A549 (cell line): Measurements from ENCODE around the gene TNRC18. TPM values are rescaled to one million over a fixed set of nuclear protein-coding genes. Genes with fewer than 3 reads are reported as not detected.

Experiments used
- ATAC-seq, 2 experiments: fragments of 200-7000 bp in 1 of 2; fragments of >200 bp in 1 of 2; cut with Nextera tagmentation in 1 of 2; cut with Tn5 transposase in 1 of 2; 3 replicates each; pipeline versions ENCODE4 v1.8.0 to v1.9.1; 2018 to 2020; ENCODE audit warnings: mild to moderate bottlenecking in 1 of 2, moderate library complexity in 1 of 2
- CTCF ChIA-PET: fragments of 300-600 bp; sonication (Branson Sonifier 250); formaldehyde crosslinking; extraction: SDS; loops from one replicate; lab custom pipeline; 2021; ENCODE audit warnings: antibody characterized with exemption, inconsistent platforms; lab: Yijun Ruan, JAX
- POLR2A ChIA-PET: fragments of 350-600 bp; formaldehyde crosslinking; extraction: SDS; loops from one replicate; lab custom pipeline; 2021; ENCODE audit warnings: antibody characterized with exemption, inconsistent platforms; lab: Yijun Ruan, JAX
- DNase-seq, 2 experiments: peaks; one replicate each; pipeline versions ENCODE4 v3.0.0 to v3.0.0-alpha.2; 2011 to 2016; ENCODE audit warnings: low read depth in 1 of 2, low spot score in 1 of 2
- FAIRE-seq: peaks from 2 replicates; lab custom pipeline; 2011; peaks lifted over from hg19 to GRCh38; lab: Jason Lieb, UNC
- H3K27ac ChIP-seq, 2 experiments: fragments of >200 bp; sonication (Bioruptor Twin); formaldehyde crosslinking; 3 replicates each; pipeline ENCODE4 v1.5.1; 2016 to 2017
- H3K4me1 ChIP-seq: fragments of >200 bp; sonication (Bioruptor Twin); formaldehyde crosslinking; 3 replicates; pipeline ENCODE4 v1.6.1; 2016
- H3K4me2 ChIP-seq: fragments of >200 bp; sonication (Bioruptor Twin); formaldehyde crosslinking; 3 replicates; pipeline ENCODE4 v1.6.1; 2016
- H3K4me3 ChIP-seq: fragments of >200 bp; sonication (Bioruptor Twin); formaldehyde crosslinking; 3 replicates; pipeline ENCODE4 v1.5.1; 2016
- H3K9me3 ChIP-seq: fragments of >200 bp; sonication (Bioruptor Twin); formaldehyde crosslinking; 3 replicates; pipeline ENCODE4 v1.6.1; 2016
- CBX8 ChIP-seq: fragments of 200-600 bp; sonication (generic); IDR thresholded peaks from 2 replicates; pipeline ENCODE4 v1.6.1; 2016
- CHD4 ChIP-seq: fragments of 200-600 bp; sonication (generic); IDR thresholded peaks from 2 replicates; pipeline ENCODE4 v1.6.1; 2016; ENCODE audit warnings: antibody characterized with exemption, mild to moderate bottlenecking, borderline replicate concordance
- EP300 ChIP-seq, 2 experiments: fragments of >200 bp; sonication (Bioruptor Twin); formaldehyde crosslinking; IDR thresholded peaks; 2 replicates in 1 of 2; 3 replicates in 1 of 2; pipeline ENCODE4 v1.6.1; 2016 to 2017
- FOSB ChIP-seq: fragments of 250-450 bp; sonication (Bioruptor Pico); IDR thresholded peaks from 2 replicates; pipeline ENCODE4 v1.5.0; 2020; ENCODE audit warnings: mild to moderate bottlenecking, moderate library complexity
- FOXS1 ChIP-seq: fragments of 250-450 bp; sonication (Bioruptor Pico); IDR thresholded peaks from 2 replicates; pipeline ENCODE4 v1.5.0; 2020; ENCODE audit warnings: mild to moderate bottlenecking, moderate library complexity
- HEYL ChIP-seq: fragments of 250-450 bp; sonication (Bioruptor Pico); IDR thresholded peaks from 2 replicates; pipeline ENCODE4 v1.8.0; 2021; ENCODE audit warnings: mild to moderate bottlenecking, moderate library complexity
- HOXB5 ChIP-seq: fragments of 250-450 bp; sonication (Bioruptor Pico); IDR thresholded peaks from 2 replicates; pipeline ENCODE4 v1.5.0; 2020; ENCODE audit warnings: mild to moderate bottlenecking, moderate library complexity
- JUN ChIP-seq, 2 experiments: fragments of >200 bp; sonication (Bioruptor Twin); formaldehyde crosslinking; IDR thresholded peaks; 2 replicates in 1 of 2; 3 replicates in 1 of 2; pipeline ENCODE4 v1.6.1; 2016 to 2017
- KDM1A ChIP-seq: fragments of 200-600 bp; sonication (generic); IDR thresholded peaks from 2 replicates; pipeline ENCODE4 v1.6.1; 2016; ENCODE audit warnings: low read depth, mild to moderate bottlenecking
- MAZ ChIP-seq: fragments of 150-350 bp; IDR thresholded peaks from 2 replicates; pipeline ENCODE4 v1.6.1; 2014; ENCODE audit warnings: antibody characterized with exemption, low read depth, low read length, borderline replicate concordance
- MYC ChIP-seq: IDR thresholded peaks from 2 replicates; pipeline ENCODE4 v1.6.1; 2012; ENCODE audit warnings: mild to moderate bottlenecking, inconsistent platforms, low read length, improper control_type of control experiment, borderline replicate concordance
- NFE2L2 ChIP-seq: fragments of 150-350 bp; conservative IDR thresholded peaks from 2 replicates; pipeline ENCODE4 v1.6.1; 2014; ENCODE audit warnings: low read length
- NPAS2 ChIP-seq: fragments of 250-450 bp; sonication (Bioruptor Pico); IDR thresholded peaks from 2 replicates; pipeline ENCODE4 v1.8.0; 2022; ENCODE audit warnings: mild to moderate bottlenecking, moderate library complexity, borderline replicate concordance
- RAD21 ChIP-seq, 2 experiments: fragments of >200 bp in 1 of 2; sonication (Bioruptor Twin) in 1 of 2; formaldehyde crosslinking in 1 of 2; IDR thresholded peaks in 1 of 2; conservative IDR thresholded peaks in 1 of 2; 2 replicates in 1 of 2; 3 replicates in 1 of 2; pipeline ENCODE4 v1.6.1; 2012 to 2018; ENCODE audit warnings: inconsistent platforms in 1 of 2
- RNF2 ChIP-seq: fragments of 200-600 bp; sonication (generic); IDR thresholded peaks from 2 replicates; pipeline ENCODE4 v1.6.1; 2016; ENCODE audit warnings: low read depth, mild to moderate bottlenecking, antibody characterized with exemption, moderate library complexity, borderline replicate concordance
- TFCP2L1 ChIP-seq: fragments of 250-450 bp; sonication (Bioruptor Pico); IDR thresholded peaks from 2 replicates; pipeline ENCODE4 v1.5.0; 2021; ENCODE audit warnings: mild to moderate bottlenecking
- ZFP36 ChIP-seq: fragments of 450-650 bp; IDR thresholded peaks from 2 replicates; pipeline ENCODE4 v1.6.1; 2014; ENCODE audit warnings: borderline replicate concordance; ENCODE audit not compliant: partially characterized antibody
- ZNF302 ChIP-seq: fragments of 250-450 bp; sonication (Bioruptor Pico); IDR thresholded peaks from 2 replicates; pipeline ENCODE4 v1.9.0; 2021; ENCODE audit warnings: inconsistent platforms, mild to moderate bottlenecking, moderate library complexity
- WGBS: methylation state at CpG from one replicate; pipeline ENCODE4 v1.1.6; 2017; ENCODE audit errors: missing lambda C conversion rate; 5-methylcytosine and 5-hydroxymethylcytosine counted together
- polyA plus RNA-seq, 4 experiments: library from polyadenylated mRNA; depleted of rRNA in 3 of 4; stranded (reverse); fragments of >200 nt; fragmentation: RNase III in 1 of 4; extraction: RNeasy Plus Mini Kit Qiagen cat#74134 plus additional on column Dnase treatment in 1 of 4; gene quantifications; 2 replicates in 3 of 4; 3 replicates in 1 of 4; pipeline ENCODE4 v1.2.3, GENCODE V29; 2011 to 2017
- TF ChIP-seq, protein P1 (sequence below): IDR thresholded peaks from 2 replicates; pipeline ENCODE4 v1.6.1; 2012
- TF ChIP-seq, protein P2 (sequence below): fragments of >200 bp; sonication (Bioruptor Twin); formaldehyde crosslinking; IDR thresholded peaks from 3 replicates; pipeline ENCODE4 v1.6.1; 2016
- TF ChIP-seq, protein P3 (sequence below): fragments of >200 bp; sonication (Bioruptor Twin); formaldehyde crosslinking; IDR thresholded peaks from 3 replicates; pipeline ENCODE4 v1.5.1; 2016
- TF ChIP-seq, protein P4 (sequence below): fragments of 250-450 bp; sonication (Bioruptor Pico); IDR thresholded peaks from 2 replicates; pipeline ENCODE4 v1.5.0; 2021; ENCODE audit warnings: mild to moderate bottlenecking, moderate library complexity, borderline replicate concordance
- TF ChIP-seq, protein P5 (sequence below): fragments of 250-450 bp; sonication (Bioruptor Pico); IDR thresholded peaks from 2 replicates; pipeline ENCODE4 v1.5.0; 2020; ENCODE audit warnings: low read depth, mild to moderate bottlenecking, moderate library complexity

Gene TNRC18
- polyA plus RNA-seq, 2 of the 4 experiments (the other 2 are of a cell fraction): 15.5 to 39.9 TPM

DNA sequence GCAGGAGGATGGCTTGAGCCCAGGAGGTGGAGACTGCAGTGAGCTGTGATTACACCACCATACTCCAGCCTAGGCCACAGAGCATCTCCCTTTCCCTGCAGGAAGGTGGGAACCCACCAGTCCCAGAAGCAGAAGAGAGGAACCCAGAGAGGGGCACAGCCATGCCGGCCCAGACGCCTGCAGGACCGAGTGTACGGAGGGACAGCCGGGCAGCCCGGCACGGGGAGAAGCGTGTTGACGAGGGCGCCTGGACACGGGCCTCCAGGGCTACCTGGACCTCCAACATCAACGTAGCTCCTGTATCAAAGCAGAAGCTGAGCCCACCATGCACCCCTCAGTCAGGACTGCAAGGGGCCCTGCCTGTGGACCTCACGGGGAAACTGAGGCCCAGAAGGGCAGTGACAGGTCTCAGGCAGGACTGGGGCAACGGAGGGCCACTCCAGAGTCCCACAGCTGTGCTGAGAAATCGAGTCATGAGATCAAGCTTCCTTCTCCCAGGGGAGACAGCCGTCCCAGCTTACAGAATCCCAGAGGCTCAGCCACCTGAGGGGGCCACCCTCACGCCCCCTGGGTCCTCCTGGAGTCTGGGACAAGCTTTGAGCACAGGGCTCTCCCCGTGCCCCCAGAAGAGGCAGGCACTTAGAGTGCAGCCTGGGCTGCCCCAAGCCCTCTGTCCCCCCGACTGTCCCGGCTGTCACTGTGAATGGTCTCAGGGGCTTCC lies 43.1 kb downstream of the TNRC18 start:
- DNase-seq (no peak), FAIRE-seq (no peak), ATAC-seq (no peak)
- 93% methylated on average over 19 of the region's 20 CpGs for WGBS
- Histone ChIP-seq H3K27ac (no peak overlapping the region), H3K4me3 (no peak overlapping the region), H3K4me2 (no peak overlapping the region), H3K4me1 (peaks cover 6% of the 10 kb centered on the region; the same call in 1 of the 3 replicates), H3K9me3 (no peaks in the 10 kb centered on the region)
- no peak for TF ChIP-seq JUN (IDR thresholded peaks at IDR 0.05)
- no peak for TF ChIP-seq TFCP2L1 (CRISPR knock-in tag)
- TF ChIP-seq, protein P1, sequence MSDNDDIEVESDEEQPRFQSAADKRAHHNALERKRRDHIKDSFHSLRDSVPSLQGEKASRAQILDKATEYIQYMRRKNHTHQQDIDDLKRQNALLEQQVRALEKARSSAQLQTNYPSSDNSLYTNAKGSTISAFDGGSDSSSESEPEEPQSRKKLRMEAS: no peak
- no peak for TF ChIP-seq ZNF302 (CRISPR knock-in tag)
- TF ChIP-seq FOXS1 (CRISPR knock-in tag): no peak
- no peak for TF ChIP-seq RAD21 (conservative IDR thresholded peaks at IDR 0.05 in 1 of 2, IDR thresholded peaks at IDR 0.05 in 1 of 2)
- TF ChIP-seq EP300 (IDR thresholded peaks at IDR 0.05): no peak
- TF ChIP-seq HEYL (CRISPR knock-in tag): no peak
- TF ChIP-seq RNF2: no peak
- no peak for TF ChIP-seq ZFP36
- CTCF ChIA-PET: interaction anchor here (0.9 to 1.9 kb wide), 6 partner anchors 10 to 114 kb away, joined by 3 to 10 read pairs (median 4); no protein-coding TSS in a partner anchor
- POLR2A ChIA-PET: no interaction called here

DNA sequence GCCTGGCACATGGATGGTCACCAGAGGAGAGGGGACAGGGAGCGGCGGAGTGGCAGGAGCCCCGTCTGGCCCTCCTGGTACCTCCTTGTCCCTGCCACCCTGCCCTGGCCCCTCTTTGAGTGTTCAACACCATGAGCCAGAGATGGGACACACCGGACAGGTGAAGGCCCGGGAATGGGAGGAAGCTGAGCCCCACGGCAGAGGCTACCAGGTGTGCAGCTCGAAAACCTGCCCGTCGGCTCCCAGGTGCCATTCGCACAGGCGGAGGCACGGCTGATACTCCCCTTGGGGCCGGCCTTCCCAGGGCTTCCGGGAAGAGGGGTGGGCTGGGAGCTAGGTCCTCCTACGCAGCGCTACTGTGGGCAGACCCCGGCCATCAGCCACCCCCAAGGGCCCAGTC lies 44.1 kb downstream of the TNRC18 start:
- no peak overlapping the region for H3K4me2 ChIP-seq
- ChIA-PET POLR2A (no interaction called here), CTCF (interaction anchor here (0.9 to 1.9 kb wide), 6 partner anchors 9 to 115 kb away, joined by 3 to 10 read pairs (median 4); no protein-coding TSS in a partner anchor)
- peaks cover 6% of the 10 kb centered on the region; the same call in 1 of the 3 replicates for H3K4me1 ChIP-seq
- ATAC-seq: no peak
- TF ChIP-seq, protein P2, sequence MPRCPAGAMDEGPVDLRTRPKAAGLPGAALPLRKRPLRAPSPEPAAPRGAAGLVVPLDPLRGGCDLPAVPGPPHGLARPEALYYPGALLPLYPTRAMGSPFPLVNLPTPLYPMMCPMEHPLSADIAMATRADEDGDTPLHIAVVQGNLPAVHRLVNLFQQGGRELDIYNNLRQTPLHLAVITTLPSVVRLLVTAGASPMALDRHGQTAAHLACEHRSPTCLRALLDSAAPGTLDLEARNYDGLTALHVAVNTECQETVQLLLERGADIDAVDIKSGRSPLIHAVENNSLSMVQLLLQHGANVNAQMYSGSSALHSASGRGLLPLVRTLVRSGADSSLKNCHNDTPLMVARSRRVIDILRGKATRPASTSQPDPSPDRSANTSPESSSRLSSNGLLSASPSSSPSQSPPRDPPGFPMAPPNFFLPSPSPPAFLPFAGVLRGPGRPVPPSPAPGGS: no peak
- TF ChIP-seq NFE2L2 (no peak), FOSB (CRISPR knock-in tag) (no peak), ZNF302 (CRISPR knock-in tag) (no peak)
- 95% methylated on average over 8 of the region's 17 CpGs for WGBS
- no peaks in the 10 kb centered on the region for H3K9me3 ChIP-seq
- H3K27ac ChIP-seq: no peak overlapping the region
- DNase-seq: no peak
- FAIRE-seq: no peak
- no peak overlapping the region for H3K4me3 ChIP-seq

DNA sequence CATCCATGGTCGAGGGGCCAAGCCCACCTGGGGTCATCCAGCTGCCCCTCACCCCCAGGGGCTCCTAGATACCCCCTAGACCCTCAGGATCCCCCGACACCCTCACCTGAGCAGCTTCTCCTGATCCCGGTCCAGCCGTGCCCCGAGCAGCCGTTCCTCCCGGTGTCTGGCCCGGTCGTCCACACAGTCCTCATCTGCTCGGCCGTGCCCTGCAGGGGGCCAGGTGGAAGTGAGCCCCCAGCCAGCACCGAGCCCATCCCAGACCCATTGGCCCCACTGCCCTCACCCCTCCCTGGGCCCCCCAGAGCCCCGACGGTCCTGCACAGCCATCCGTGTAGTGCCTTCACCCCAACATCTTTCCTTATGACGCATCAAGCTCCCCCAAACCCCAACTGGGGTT lies 45.8 kb downstream of the TNRC18 start:
- ChIA-PET CTCF (interaction anchor here (0.8 to 4.7 kb wide), 4 partner anchors 12 to 137 kb away, joined by 4 to 31 read pairs (median 6); no protein-coding TSS in a partner anchor), POLR2A (no interaction called here)
- Histone ChIP-seq H3K27ac (no peak overlapping the region), H3K4me3 (no peak overlapping the region), H3K4me1 (peaks cover under 1% of the 10 kb centered on the region; the same call in 1 of the 3 replicates), H3K4me2 (no peak overlapping the region), H3K9me3 (no peaks in the 10 kb centered on the region)
- FAIRE-seq: no peak
- WGBS: 96% methylated on average over 14 of the region's 16 CpGs
- TF ChIP-seq CBX8: no peak
- TF ChIP-seq, protein P3, sequence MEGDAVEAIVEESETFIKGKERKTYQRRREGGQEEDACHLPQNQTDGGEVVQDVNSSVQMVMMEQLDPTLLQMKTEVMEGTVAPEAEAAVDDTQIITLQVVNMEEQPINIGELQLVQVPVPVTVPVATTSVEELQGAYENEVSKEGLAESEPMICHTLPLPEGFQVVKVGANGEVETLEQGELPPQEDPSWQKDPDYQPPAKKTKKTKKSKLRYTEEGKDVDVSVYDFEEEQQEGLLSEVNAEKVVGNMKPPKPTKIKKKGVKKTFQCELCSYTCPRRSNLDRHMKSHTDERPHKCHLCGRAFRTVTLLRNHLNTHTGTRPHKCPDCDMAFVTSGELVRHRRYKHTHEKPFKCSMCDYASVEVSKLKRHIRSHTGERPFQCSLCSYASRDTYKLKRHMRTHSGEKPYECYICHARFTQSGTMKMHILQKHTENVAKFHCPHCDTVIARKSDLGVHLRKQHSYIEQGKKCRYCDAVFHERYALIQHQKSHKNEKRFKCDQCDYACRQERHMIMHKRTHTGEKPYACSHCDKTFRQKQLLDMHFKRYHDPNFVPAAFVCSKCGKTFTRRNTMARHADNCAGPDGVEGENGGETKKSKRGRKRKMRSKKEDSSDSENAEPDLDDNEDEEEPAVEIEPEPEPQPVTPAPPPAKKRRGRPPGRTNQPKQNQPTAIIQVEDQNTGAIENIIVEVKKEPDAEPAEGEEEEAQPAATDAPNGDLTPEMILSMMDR: no peak
- no peak for DNase-seq
- ATAC-seq: no peak

DNA sequence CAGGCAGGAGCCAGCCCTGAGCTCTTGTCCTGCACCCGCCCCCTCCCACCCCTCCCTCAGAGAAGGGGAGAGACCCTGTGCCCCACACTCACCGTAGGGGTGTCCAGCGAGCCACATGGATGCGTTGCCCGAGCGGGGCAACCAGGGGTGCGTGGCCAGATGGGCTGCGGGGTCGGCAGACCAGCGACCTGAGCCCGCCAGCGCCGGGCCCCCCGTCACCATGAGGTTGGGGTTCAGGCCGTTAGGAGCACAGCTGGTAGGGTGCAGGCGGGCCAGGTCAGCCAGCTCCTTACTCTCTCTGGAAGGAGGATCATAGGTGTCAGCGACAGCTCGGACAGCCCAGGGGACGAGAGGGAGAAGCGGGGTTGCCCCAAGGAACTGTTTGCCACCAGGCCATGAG lies 46.4 kb downstream of the TNRC18 start:
- H3K9me3 ChIP-seq: no peaks in the 10 kb centered on the region
- ChIA-PET POLR2A (no interaction called here), CTCF (interaction anchor here (0.8 to 4.7 kb wide), 5 partner anchors 11 to 137 kb away, joined by 3 to 31 read pairs (median 4); no protein-coding TSS in a partner anchor)
- FAIRE-seq (no peak), ATAC-seq (no peak), DNase-seq (no peak)
- no peak overlapping the region for H3K27ac ChIP-seq
- no peaks in the 10 kb centered on the region; the same call in 2 of the 3 replicates for H3K4me1 ChIP-seq
- WGBS: 98% methylated on average over 14 of the region's 20 CpGs
- H3K4me2 ChIP-seq: no peak overlapping the region
- H3K4me3 ChIP-seq: no peak overlapping the region
- TF ChIP-seq HEYL (CRISPR knock-in tag): no peak
- TF ChIP-seq HOXB5 (CRISPR knock-in tag): no peak
- no peak for TF ChIP-seq FOSB (CRISPR knock-in tag)
- TF ChIP-seq CHD4: no peak
- TF ChIP-seq, protein P4, sequence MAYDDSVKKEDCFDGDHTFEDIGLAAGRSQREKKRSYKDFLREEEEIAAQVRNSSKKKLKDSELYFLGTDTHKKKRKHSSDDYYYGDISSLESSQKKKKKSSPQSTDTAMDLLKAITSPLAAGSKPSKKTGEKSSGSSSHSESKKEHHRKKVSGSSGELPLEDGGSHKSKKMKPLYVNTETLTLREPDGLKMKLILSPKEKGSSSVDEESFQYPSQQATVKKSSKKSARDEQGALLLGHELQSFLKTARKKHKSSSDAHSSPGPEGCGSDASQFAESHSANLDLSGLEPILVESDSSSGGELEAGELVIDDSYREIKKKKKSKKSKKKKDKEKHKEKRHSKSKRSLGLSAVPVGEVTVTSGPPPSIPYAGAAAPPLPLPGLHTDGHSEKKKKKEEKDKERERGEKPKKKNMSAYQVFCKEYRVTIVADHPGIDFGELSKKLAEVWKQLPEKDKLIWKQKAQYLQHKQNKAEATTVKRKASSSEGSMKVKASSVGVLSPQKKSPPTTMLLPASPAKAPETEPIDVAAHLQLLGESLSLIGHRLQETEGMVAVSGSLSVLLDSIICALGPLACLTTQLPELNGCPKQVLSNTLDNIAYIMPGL (CRISPR knock-in tag): no peak
- no peak for TF ChIP-seq KDM1A
- no peak for TF ChIP-seq JUN (IDR thresholded peaks at IDR 0.05)
- no peak for TF ChIP-seq NPAS2 (CRISPR knock-in tag)
- no peak for TF ChIP-seq MYC
- no peak for TF ChIP-seq EP300 (IDR thresholded peaks at IDR 0.05)
- TF ChIP-seq, protein P5, sequence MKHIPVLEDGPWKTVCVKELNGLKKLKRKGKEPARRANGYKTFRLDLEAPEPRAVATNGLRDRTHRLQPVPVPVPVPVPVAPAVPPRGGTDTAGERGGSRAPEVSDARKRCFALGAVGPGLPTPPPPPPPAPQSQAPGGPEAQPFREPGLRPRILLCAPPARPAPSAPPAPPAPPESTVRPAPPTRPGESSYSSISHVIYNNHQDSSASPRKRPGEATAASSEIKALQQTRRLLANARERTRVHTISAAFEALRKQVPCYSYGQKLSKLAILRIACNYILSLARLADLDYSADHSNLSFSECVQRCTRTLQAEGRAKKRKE (CRISPR knock-in tag): no peak
- no peak for TF ChIP-seq MAZ
